ENCODE measurements around the gene SARS1.
"Not testable (repeated sequence)": the region's sequence is repeated elsewhere in the genome, so short reads cannot be mapped to it uniquely, and the experiment has no call there.

The SARS1 gene

DNA sequence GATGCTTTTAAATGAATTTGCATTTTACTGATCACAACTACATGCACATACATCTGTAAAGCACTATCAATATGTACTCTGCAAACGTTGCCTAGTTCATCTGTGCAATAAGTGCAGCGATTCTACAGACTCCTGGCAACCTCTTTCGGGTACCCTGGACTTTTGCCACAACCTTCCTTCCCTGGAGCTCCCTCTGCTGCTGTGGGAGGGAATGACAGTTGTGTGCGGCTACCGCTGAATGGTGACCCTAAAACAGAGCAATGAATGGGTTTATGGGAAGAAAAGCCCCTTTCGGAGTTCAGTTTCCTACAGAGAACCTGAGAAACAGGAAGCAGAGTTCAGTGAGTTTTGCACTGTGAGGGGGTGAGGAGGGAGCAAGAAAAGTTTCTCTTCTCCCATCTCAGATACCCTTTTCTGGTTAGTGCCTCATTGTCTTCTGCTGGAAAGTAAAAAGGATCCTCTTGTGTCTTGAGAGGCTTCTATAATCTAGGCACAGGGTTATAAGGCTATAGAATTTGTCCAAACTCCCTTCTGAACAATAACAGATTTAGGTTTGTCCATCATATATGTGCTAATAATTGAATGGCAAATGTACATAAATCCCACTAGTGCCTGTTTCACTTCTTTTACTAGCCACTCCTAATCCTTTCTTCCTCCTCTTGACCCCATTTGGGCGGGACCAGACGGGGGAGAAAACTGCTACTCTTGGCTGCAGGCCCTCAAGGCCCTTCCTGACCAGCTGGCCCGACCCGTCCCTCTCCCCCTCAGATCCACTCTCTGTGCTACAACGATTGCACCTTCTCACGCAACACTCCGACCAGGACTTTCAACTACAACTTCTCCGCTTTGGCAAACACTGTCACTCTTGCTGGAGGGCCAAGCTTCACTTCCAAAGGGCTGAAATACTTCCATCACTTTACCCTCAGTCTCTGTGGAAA is 19.8 kb upstream of the SARS1 start:
- DNase-seq, result peak; percentile 64

DNA sequence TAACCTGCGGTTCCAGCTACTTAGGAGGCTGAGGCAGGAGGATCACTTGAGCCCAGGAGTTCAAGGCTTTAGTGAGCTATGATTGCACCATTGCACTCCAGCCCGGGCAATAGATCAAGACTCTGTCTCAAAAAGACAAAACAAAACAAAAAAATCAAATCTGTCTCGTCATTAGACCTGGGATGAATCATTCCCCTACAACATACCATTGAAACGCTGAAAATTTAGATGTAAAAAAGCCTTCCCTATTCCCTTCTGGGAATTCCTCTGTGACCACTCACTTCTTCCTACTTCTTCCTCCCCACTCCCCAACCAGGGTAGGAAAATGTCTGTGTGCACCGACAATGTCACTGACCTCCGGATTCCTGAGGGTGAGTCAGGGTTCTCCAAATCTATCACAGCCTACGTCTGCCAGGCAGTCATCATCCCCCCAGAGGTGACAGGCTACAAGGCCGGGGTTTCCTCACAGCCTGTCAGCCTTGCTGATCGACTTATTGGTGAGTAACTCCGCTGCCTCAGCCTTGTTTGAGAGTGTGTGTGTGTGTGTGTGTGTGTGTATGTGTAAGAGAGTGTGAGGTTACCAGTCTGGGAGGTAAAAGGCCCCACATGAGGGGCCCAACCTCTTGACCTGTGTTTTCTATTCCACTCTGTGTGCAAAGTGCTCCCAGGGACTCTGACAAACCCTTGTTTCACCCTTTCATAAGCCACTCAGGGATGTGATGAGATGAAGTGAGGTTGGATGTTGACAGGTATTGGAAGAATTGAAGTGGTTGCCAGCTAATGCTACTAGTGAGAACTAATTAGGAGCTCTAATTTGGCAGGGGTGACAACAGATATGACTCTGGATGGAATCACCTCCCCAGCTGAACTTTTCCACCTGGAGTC is 16.3 kb upstream of the SARS1 start:
- no peak for DNase-seq

- no peak for DNase-seq
These were observed 15.5 kb upstream of the SARS1 start for GRCh38 chr1:109198043-109198695.

- DNase-seq, result no peak
These were observed 15.0 kb upstream of the SARS1 start for GRCh38 chr1:109198745-109199144.

DNA sequence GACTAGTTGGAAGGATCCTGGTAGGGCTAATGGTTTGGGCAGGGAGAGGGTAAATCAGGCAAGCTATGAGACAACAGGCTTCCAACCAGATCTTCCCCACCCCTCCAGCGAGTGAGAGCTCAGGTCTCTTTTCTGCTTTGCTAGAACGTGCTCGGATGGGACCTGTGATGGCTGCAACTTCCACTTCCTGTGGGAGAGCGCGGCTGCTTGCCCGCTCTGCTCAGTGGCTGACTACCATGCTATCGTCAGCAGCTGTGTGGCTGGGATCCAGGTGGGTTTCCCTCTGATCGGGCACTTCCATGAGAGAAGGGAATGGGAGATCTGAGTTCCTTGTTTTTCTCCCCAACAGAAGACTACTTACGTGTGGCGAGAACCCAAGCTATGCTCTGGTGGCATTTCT is 14.0 kb upstream of the SARS1 start:
- no peak for DNase-seq

DNA sequence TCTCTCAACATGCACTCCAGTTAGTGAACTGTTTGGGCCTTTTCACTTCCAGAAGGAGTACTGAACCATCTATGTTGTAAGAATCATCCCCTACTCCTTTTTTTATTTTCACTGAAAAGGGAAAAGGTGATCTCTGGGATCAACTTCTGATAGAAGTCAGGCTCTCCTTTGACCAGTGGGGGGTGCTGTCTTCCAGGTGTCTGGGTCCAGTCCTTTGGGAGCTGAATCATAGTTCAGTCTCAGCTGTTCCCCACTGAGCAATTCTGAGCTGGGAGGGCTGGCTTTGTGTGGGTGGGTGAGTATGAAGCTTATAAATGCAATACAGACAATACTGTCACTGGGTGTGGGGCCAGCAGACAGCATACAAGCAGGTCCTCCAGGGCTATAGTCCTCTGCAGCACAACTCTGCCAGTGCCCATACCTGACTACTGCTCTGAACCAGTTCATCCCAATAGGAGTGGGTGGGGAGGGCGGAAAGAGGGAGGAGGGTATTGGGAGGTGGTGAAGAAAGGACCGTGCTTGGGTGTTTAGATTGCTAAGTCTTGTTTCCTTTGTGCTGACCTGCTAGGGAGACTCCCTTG is 12.5 kb upstream of the SARS1 start:
- peak; percentile 81 for DNase-seq

DNA sequence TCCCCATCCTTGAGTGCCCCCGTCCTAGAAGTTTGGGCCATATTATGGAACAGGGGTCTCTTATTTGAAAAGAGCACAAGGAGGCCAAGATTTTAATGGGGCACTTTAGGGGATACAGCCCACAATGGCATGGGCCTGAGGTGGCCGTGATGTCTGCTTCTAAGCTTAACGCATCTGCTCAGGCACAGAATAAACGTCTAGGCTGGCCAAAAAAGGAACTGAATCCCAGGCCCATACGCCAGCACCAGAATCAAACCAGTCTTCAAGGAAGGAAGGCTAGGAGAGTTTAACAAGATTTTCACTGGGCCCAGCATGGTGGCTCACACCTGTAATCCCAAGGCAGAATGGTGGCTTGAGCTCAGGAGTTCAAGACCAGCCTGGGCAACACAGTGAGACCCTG is 9.2 kb upstream of the SARS1 start:
- no peak for DNase-seq

DNA sequence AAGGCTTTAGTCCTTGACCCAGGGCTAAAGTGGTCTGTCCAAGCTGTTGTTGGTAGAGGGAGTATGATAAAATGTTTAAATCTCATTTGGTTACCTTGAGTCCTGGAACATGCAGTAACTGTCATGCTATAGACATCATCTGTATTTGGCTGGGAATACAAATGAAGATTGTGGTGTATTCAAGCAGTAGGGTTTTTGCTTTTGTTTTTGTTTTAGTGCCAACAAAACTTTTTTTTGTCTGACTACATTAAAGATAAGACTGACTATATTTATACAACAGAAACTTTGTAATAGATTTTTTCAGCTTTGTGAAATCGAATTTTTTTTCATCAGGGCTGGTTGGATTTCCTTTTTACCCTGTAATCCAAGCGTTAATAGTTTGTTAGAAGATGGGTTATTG is 7.4 kb upstream of the SARS1 start:
- DNase-seq, result no peak

- no peak for DNase-seq
These were observed 6.1 kb upstream of the SARS1 start for GRCh38 chr1:109207467-109208103.

GRCh38 chr1:109208394-109208793 is 5.3 kb upstream of the SARS1 start:
- no peak for DNase-seq

- DNase-seq, result no peak
These were observed 4.8 kb upstream of the SARS1 start for GRCh38 chr1:109208836-109209463.

DNA sequence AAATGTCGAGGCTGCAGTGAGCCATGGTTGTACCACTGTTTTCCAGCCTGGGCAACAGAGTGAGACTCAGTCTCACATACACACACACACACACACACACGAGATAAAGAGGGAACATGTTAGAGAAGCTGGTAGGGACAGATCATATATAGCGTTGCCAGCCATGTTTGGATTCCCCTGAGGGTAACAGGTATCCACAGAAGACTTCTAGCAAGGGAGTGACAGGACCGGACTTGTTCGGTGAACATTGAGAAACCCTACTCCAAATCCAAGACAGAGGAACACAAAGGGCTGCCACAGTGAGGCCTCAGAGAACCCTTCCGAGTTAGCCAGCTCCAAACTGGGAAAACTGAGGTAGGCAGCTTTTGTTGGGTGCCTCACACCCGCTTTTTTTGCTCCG is 3.7 kb upstream of the SARS1 start:
- no peak for DNase-seq

DNA sequence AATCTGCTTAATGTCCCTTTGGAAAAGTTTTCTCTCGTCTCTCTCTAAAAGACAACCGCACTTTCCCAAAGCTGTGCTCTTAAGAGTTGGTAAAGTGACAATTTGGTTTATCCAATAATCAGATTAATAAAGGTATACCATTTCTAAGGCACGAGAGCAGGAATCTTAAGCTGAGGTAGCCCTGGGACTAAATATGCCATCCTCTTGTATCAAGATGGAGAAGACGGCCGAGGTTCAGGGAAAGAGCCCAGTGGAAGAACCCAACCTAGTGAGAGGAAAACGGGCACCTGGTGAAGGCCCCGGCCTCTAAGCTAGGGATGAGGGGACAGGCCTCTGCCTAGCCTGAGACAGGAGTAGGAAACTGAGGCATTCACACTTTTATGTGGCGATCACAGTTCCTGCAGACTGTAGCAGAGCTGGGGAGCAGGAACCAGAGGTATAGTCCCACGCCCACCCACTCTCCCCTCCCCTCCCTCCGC is 334 bp upstream of the SARS1 start:
- no peak for DNase-seq

DNA sequence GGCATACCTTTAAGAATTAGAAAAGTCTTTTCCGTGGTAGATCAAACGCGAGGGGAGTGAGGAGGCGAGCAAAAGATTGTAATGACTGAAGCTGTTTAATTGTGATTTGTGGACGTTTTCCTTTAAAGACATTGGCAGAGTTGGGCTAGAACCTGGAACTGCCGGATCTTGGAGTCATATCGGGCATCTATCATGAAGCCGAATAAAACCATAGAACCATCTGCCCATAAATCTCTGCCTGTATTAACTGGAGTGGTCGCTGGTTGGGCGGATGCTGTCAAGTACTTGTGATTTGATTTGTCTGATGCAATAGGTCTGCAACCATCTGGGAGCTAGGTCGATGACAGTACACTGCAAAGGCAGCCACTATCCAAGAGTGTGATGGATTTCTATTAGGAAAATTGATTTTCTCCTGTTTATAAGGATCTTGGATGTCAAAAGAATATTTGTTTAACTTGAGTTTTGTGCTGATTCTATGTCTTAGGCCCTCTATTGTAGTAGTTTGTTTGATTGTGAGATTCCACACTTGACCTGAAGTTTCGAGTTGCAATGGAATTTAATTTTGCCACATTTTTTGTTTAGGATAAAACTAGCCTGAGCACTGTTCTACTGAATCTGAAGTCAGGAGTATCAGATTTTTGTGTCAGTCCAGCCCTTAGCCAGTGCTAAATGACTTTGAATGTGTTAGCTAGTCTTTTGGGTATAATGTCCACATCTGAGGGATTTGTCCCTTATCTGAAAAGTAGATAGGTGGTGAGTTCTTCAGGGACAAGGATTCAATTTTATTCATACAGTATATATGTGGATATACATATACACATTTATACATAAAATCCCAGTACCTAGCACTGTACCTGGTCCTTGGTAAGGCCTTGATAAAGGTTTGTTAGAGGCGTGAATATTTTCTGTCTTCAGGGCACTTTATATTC is 1.2 kb downstream of the SARS1 start:
- peak; percentile 70 for DNase-seq

DNA sequence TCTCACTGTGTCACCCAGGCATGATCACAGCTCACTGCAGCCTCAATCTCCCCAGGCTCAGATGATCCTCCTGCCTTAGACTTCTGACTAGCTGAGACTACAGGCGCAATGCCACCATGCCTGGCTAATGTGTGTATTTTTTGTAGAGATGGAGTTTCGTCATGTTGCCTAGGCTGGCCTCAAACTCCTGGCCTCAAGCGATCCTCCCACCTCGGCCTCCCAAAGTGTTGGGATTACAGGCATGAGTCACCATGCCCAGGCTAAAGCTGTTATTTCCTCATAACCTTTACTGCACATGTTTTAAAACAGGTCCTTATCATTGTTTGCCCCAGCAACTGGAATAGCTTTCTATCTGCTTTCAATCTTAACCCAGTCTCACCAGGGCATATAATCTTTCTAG is 2.9 kb downstream of the SARS1 start:
- DNase-seq, result no peak

GRCh38 chr1:109218516-109218915 is 4.8 kb downstream of the SARS1 start:
- DNase-seq, result no peak

DNA sequence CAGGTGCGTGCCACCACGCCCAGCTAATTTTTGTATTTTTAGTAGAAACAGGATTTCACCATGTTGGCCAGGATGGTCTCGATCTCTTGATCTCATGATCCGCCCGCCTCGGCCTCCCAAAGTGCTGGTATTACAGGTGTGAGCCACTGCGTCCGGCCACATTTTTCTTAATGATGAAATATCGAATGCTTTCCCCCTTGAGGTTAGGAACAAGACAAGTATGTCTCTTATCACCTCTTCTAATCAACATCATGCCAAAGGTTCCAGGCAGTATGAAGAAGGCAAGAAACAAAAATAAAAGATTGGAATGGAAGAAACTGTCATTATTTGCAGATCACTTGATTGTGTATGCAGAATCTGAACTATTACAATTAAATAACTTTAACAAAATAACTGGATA is 7.5 kb downstream of the SARS1 start:
- DNase-seq, result not testable (repeated sequence)

GRCh38 chr1:109225308-109225707 is 11.6 kb downstream of the SARS1 start:
- DNase-seq, result no peak

DNA sequence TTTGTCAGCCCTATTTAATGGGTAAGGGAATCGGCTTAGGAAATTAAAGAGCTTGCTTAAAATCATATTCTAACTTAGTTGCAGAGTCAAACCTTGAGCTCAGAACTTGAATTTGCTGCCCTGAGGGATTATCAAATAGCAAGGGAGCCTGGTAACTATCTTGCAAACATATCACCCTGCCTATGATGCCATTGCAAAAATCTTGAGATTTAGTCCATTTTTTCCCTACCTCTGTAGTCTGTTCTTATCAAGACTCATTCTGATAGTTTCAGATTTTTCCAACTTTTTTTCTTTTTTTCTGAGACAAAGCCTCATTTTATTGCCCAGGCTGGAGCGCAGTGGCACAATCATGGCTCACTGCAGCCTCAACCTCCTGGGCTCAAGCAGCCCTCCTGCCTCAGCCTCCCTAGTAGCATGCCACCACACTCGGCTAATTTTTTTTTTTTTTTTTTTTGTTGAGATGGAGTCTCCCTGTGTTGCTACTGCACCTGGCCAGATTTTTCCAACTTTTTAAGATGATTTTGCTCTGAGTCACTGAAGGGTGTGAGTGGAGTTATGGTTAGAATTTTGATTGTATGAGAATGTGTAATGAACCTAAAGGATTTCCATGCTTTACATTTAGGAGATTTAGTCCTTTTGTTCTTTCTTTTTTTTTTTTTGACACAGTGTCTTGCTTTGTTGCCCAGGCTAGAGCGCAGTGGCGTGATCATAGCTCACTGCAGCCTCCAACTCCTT is 12.2 kb downstream of the SARS1 start:
- no peak for DNase-seq

DNA sequence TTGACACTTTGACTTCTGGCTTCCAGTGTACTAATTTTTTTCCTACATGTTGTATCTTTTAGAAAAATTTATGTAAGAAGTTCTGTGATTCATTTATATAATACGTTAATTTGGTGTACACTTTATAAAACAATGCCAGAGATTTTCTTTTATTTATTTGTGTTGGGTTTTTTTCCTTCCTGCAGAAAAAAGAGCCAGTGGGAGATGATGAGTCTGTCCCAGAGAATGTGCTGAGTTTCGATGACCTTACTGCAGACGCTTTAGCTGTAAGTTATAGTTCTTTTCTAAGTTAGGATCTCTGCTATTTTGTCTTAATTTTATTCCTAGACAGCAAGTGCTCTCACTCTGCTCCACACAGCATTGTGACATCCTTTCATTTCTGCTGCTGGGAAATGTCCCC is 14.4 kb downstream of the SARS1 start:
- DNase-seq, result no peak
